HepG2 (cell line): ENCODE data around the gene CTNNA3.

Source experiments
- CENPX ChIP-seq: sonication (generic); formaldehyde crosslinking; IDR thresholded peaks from 2 replicates; pipeline ENCODE4 v1.9.0; 2021; ENCODE audit warnings: mild to moderate bottlenecking, missing genetic modification reagents, moderate library complexity
- GABPA ChIP-seq, 2 experiments: IDR thresholded peaks; 2 replicates each; pipeline ENCODE4 v1.6.1; 2011 to 2016; ENCODE audit warnings: low read depth in 2 of 2, low read length in 1 of 2, missing biosample characterization in 1 of 2, missing genetic modification characterization in 1 of 2
- HDAC6 ChIP-seq: fragments of 200-600 bp; sonication (generic); IDR thresholded peaks from 2 replicates; pipeline ENCODE4 v1.7.0; 2017; ENCODE audit warnings: mild to moderate bottlenecking, antibody characterized with exemption, low read length, low read depth
- POLR2AphosphoS5 ChIP-seq: IDR thresholded peaks from 2 replicates; pipeline ENCODE4 v1.6.1; 2012; ENCODE audit warnings: low read depth, low read length
- RXRA ChIP-seq: sonication (generic); formaldehyde crosslinking; IDR thresholded peaks from 2 replicates; pipeline ENCODE4 v1.5.1; 2020; ENCODE audit warnings: missing genetic modification reagents
- SMC3 ChIP-seq: IDR thresholded peaks from 2 replicates; pipeline ENCODE4 v1.6.1; 2011; ENCODE audit warnings: low read length, improper control_type of control experiment
- TBX2 ChIP-seq: sonication (generic); formaldehyde crosslinking; IDR thresholded peaks from 2 replicates; pipeline ENCODE4 v1.5.0; 2020; ENCODE audit warnings: missing genetic modification reagents, mild to moderate bottlenecking, borderline replicate concordance
- ZSCAN31 ChIP-seq: sonication (generic); formaldehyde crosslinking; IDR thresholded peaks from 2 replicates; pipeline ENCODE4 v1.5.0; 2020; ENCODE audit warnings: low read depth, mild to moderate bottlenecking, missing genetic modification reagents
- TF ChIP-seq, protein P1 (sequence below): sonication (generic); formaldehyde crosslinking; IDR thresholded peaks from 2 replicates; pipeline ENCODE4 v1.4.0; 2020; ENCODE audit warnings: missing genetic modification reagents
- TF ChIP-seq, protein P2 (sequence below): sonication (generic); formaldehyde crosslinking; IDR thresholded peaks from 2 replicates; pipeline ENCODE4 v1.5.1; 2020; ENCODE audit warnings: mild to moderate bottlenecking, missing genetic modification reagents, borderline replicate concordance
- TF ChIP-seq, protein P3 (sequence below): sonication (generic); formaldehyde crosslinking; IDR thresholded peaks from 2 replicates; pipeline ENCODE4 v1.5.0; 2020; ENCODE audit warnings: mild to moderate bottlenecking, missing genetic modification reagents, moderate library complexity
- TF ChIP-seq, protein P4 (sequence below): sonication (generic); formaldehyde crosslinking; IDR thresholded peaks from 2 replicates; pipeline ENCODE4 v1.4.0; 2020; ENCODE audit warnings: mild to moderate bottlenecking, missing genetic modification reagents
- TF ChIP-seq, protein P5 (sequence below), 2 experiments: IDR thresholded peaks; 2 replicates each; pipeline ENCODE4 v1.6.1; 2011 to 2012; ENCODE audit warnings: low read length in 2 of 2, borderline replicate concordance in 1 of 2, low read depth in 1 of 2, mild to moderate bottlenecking in 1 of 2, moderate library complexity in 1 of 2

DNA sequence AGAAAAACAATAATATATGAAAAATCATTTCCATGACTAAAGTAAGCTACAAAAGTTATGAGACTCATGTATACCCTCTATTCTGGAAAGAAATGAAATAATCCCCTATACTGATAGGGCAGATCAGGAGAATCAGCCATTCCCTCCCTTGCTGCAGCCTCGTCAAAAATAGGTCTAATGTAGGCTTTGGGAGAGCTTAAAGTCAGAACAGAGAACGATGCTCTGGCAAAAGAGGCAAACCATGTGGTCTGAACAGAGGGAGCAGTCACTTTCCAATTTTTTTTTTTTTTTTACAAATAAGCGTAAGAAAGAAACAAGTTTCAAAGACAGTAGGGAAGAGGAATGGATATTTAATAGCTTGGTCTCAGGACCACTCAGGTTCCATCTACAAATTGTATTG, 1232.4 kb downstream of the CTNNA3 start:
- TF ChIP-seq, protein P1, sequence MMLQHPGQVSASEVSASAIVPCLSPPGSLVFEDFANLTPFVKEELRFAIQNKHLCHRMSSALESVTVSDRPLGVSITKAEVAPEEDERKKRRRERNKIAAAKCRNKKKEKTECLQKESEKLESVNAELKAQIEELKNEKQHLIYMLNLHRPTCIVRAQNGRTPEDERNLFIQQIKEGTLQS (CRISPR knock-in tag), result no peak
- TF ChIP-seq ZSCAN31 (CRISPR knock-in tag) (no peak), POLR2AphosphoS5 (no peak), RXRA (CRISPR knock-in tag) (no peak), GABPA (IDR thresholded peaks at IDR 0.05; ENCODE audit: low read depth, low read length) (no peak), GABPA (CRISPR knock-in tag; IDR thresholded peaks at IDR 0.05; ENCODE audit: low read depth) (no peak), HDAC6 (no peak), SMC3 (no peak), CENPX (CRISPR knock-in tag) (no peak), TBX2 (CRISPR knock-in tag) (no peak)
- TF ChIP-seq, protein P2, sequence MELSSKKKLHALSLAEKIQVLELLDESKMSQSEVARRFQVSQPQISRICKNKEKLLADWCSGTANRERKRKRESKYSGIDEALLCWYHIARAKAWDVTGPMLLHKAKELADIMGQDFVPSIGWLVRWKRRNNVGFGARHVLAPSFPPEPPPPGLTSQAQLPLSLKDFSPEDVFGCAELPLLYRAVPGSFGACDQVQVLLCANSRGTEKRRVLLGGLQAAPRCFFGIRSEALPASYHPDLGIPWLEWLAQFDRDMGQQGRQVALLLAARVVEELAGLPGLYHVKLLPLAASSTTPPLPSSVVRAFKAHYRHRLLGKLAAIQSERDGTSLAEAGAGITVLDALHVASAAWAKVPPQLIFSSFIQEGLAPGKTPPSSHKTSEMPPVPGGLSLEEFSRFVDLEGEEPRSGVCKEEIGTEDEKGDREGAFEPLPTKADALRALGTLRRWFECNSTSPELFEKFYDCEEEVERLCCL (CRISPR knock-in tag), result no peak
- TF ChIP-seq, protein P3, sequence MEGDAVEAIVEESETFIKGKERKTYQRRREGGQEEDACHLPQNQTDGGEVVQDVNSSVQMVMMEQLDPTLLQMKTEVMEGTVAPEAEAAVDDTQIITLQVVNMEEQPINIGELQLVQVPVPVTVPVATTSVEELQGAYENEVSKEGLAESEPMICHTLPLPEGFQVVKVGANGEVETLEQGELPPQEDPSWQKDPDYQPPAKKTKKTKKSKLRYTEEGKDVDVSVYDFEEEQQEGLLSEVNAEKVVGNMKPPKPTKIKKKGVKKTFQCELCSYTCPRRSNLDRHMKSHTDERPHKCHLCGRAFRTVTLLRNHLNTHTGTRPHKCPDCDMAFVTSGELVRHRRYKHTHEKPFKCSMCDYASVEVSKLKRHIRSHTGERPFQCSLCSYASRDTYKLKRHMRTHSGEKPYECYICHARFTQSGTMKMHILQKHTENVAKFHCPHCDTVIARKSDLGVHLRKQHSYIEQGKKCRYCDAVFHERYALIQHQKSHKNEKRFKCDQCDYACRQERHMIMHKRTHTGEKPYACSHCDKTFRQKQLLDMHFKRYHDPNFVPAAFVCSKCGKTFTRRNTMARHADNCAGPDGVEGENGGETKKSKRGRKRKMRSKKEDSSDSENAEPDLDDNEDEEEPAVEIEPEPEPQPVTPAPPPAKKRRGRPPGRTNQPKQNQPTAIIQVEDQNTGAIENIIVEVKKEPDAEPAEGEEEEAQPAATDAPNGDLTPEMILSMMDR (CRISPR knock-in tag), result no peak
- TF ChIP-seq, protein P4, sequence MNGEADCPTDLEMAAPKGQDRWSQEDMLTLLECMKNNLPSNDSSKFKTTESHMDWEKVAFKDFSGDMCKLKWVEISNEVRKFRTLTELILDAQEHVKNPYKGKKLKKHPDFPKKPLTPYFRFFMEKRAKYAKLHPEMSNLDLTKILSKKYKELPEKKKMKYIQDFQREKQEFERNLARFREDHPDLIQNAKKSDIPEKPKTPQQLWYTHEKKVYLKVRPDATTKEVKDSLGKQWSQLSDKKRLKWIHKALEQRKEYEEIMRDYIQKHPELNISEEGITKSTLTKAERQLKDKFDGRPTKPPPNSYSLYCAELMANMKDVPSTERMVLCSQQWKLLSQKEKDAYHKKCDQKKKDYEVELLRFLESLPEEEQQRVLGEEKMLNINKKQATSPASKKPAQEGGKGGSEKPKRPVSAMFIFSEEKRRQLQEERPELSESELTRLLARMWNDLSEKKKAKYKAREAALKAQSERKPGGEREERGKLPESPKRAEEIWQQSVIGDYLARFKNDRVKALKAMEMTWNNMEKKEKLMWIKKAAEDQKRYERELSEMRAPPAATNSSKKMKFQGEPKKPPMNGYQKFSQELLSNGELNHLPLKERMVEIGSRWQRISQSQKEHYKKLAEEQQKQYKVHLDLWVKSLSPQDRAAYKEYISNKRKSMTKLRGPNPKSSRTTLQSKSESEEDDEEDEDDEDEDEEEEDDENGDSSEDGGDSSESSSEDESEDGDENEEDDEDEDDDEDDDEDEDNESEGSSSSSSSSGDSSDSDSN (CRISPR knock-in tag), result no peak
- TF ChIP-seq, protein P5, sequence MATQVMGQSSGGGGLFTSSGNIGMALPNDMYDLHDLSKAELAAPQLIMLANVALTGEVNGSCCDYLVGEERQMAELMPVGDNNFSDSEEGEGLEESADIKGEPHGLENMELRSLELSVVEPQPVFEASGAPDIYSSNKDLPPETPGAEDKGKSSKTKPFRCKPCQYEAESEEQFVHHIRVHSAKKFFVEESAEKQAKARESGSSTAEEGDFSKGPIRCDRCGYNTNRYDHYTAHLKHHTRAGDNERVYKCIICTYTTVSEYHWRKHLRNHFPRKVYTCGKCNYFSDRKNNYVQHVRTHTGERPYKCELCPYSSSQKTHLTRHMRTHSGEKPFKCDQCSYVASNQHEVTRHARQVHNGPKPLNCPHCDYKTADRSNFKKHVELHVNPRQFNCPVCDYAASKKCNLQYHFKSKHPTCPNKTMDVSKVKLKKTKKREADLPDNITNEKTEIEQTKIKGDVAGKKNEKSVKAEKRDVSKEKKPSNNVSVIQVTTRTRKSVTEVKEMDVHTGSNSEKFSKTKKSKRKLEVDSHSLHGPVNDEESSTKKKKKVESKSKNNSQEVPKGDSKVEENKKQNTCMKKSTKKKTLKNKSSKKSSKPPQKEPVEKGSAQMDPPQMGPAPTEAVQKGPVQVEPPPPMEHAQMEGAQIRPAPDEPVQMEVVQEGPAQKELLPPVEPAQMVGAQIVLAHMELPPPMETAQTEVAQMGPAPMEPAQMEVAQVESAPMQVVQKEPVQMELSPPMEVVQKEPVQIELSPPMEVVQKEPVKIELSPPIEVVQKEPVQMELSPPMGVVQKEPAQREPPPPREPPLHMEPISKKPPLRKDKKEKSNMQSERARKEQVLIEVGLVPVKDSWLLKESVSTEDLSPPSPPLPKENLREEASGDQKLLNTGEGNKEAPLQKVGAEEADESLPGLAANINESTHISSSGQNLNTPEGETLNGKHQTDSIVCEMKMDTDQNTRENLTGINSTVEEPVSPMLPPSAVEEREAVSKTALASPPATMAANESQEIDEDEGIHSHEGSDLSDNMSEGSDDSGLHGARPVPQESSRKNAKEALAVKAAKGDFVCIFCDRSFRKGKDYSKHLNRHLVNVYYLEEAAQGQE (IDR thresholded peaks at IDR 0.05; ENCODE audit: borderline replicate concordance in 1 of 2, low read depth in 1 of 2, low read length in 2 of 2), result no peak
